RWPE2 (cell line): ENCODE data around the gene TTLL8.

Source experiments
- ATAC-seq: fragments of 200-7000 bp; cut with Tn5 transposase; 3 replicates; pipeline ENCODE4 v1.9.1; 2021; ENCODE audit warnings: low read depth
- DNase-seq: peaks from one replicate; pipeline ENCODE4 v3.0.0-alpha.2; 2020; ENCODE audit warnings: low spot score
- H3K27ac ChIP-seq: fragments of 450-650 bp; 2 replicates; pipeline ENCODE4 v1.5.1; 2017; ENCODE audit warnings: mild to moderate bottlenecking; ENCODE audit not compliant: poor library complexity, severe bottlenecking
- H3K27me3 ChIP-seq: fragments of 250-450 bp; sonication (Bioruptor Pico); 2 replicates; pipeline ENCODE4 v1.5.1; 2021; ENCODE audit warnings: mild to moderate bottlenecking, moderate library complexity; ENCODE audit not compliant: insufficient read depth, poor library complexity, severe bottlenecking
- H3K36me3 ChIP-seq: fragments of 250-450 bp; sonication (Bioruptor Pico); 2 replicates; pipeline ENCODE4 v1.5.1; 2020; ENCODE audit warnings: low read depth, mild to moderate bottlenecking, moderate library complexity
- H3K4me1 ChIP-seq: fragments of 250-450 bp; sonication (Bioruptor Pico); 2 replicates; pipeline ENCODE4 v1.5.1; 2021; ENCODE audit warnings: mild to moderate bottlenecking, moderate library complexity; ENCODE audit not compliant: insufficient read depth, poor library complexity, severe bottlenecking
- H3K4me3 ChIP-seq: fragments of 250-450 bp; sonication (Bioruptor Pico); 2 replicates; pipeline ENCODE4 v1.5.1; 2021; ENCODE audit warnings: mild to moderate bottlenecking, moderate library complexity; ENCODE audit not compliant: severe bottlenecking
- H3K9me3 ChIP-seq: fragments of 250-450 bp; sonication (Bioruptor Pico); 2 replicates; pipeline ENCODE4 v1.5.1; 2021; ENCODE audit warnings: mild to moderate bottlenecking, moderate library complexity; ENCODE audit not compliant: severe bottlenecking
- TF ChIP-seq, protein P1 (sequence below): fragments of 450-650 bp; IDR thresholded peaks from one replicate; pipeline ENCODE4 v1.5.1; 2017; ENCODE audit warnings: mild to moderate bottlenecking, moderate library complexity; ENCODE audit not compliant: poor library complexity, severe bottlenecking

TTLL8 gene

DNA sequence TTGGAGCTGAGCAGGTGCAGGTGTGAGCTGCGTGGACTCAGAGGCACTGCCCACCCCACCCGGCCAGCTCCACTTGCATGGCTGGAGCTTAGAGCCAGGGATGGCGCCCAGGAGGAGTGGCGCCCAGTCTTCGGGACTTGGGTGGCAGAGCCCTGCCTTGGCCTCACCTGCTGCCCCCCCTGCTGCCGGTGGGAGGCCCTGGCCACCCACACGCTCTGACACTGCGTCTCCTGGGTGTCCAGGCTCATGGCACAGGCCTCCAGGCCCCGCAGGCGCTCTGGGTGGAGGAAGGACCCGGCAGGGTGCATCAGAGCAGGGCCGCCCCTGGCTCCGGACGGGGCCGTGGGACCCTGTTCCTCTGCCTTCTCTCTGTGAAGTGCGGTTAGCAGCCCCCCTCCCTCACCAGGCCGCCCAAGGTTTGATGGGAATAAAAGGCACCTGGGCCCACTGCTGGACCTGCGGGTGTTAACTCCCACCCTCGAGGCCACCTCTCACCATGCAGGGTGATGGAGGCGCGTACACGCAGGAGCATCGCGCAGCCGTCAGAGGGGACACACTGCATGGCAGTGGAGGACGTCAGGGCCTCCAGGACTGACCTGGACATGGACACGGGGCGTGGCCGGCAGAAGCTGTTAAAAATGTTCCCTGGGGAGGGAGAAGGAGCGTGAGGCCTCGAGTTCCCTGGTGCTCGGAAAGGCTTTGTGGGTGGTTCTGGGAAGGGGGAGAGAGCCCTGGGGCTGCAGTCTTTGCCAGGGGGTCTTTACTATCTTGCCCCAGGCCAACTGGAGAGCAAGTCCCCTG lies 57.3 kb downstream of the TTLL8 start:
- Histone ChIP-seq H3K9me3 (no peaks in the 10 kb centered on the region), H3K27ac (no peak overlapping the region), H3K27me3 (no peaks in the 10 kb centered on the region), H3K4me1 (no peaks in the 10 kb centered on the region), H3K36me3 (no peaks in the 10 kb centered on the region), H3K4me3 (no peak overlapping the region)
- TF ChIP-seq, protein P1, sequence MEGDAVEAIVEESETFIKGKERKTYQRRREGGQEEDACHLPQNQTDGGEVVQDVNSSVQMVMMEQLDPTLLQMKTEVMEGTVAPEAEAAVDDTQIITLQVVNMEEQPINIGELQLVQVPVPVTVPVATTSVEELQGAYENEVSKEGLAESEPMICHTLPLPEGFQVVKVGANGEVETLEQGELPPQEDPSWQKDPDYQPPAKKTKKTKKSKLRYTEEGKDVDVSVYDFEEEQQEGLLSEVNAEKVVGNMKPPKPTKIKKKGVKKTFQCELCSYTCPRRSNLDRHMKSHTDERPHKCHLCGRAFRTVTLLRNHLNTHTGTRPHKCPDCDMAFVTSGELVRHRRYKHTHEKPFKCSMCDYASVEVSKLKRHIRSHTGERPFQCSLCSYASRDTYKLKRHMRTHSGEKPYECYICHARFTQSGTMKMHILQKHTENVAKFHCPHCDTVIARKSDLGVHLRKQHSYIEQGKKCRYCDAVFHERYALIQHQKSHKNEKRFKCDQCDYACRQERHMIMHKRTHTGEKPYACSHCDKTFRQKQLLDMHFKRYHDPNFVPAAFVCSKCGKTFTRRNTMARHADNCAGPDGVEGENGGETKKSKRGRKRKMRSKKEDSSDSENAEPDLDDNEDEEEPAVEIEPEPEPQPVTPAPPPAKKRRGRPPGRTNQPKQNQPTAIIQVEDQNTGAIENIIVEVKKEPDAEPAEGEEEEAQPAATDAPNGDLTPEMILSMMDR = no peak
- ATAC-seq (no peak), DNase-seq (peak; percentile 57)

DNA sequence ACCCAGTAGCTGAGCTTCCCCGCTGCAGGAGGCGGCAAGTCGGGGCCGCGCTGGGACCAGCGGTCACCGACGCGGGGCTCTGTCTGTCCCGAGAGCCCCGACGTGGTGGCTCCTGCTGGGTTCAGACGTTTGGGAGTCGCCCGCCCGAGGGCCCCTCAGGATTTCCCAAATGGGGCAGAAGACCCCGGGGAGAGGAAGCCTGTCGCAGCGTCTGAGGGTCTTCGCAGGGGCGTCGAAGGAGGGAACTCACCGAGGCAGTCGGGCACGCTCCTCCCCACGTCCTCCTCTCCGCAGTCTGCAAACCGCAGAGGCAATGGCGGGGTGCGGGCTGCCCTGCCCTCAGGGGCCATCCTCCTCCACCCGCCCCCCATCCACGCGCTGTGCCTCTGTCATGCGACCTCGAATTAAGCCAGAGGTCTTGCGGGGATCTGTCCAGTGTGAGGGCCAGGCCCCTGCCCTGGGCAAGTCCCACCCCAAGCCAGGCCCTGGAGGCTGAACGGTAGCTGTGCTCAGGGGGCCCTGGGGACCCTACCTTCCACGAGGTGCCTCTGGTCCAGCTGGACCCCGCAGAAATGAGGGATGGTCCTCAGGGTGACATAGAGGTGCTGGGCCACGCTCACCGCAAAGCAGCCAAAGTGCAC lies 58.0 kb downstream of the TTLL8 start:
- peak; percentile 54 for DNase-seq
- H3K27me3 ChIP-seq = no peaks in the 10 kb centered on the region
- H3K4me3 ChIP-seq = no peak overlapping the region
- no peaks in the 10 kb centered on the region for H3K4me1 ChIP-seq
- TF ChIP-seq, protein P1 = no peak
- no peaks in the 10 kb centered on the region for H3K9me3 ChIP-seq
- H3K36me3 ChIP-seq = no peaks in the 10 kb centered on the region
- no peak for ATAC-seq
- H3K27ac ChIP-seq = no peak overlapping the region

DNA sequence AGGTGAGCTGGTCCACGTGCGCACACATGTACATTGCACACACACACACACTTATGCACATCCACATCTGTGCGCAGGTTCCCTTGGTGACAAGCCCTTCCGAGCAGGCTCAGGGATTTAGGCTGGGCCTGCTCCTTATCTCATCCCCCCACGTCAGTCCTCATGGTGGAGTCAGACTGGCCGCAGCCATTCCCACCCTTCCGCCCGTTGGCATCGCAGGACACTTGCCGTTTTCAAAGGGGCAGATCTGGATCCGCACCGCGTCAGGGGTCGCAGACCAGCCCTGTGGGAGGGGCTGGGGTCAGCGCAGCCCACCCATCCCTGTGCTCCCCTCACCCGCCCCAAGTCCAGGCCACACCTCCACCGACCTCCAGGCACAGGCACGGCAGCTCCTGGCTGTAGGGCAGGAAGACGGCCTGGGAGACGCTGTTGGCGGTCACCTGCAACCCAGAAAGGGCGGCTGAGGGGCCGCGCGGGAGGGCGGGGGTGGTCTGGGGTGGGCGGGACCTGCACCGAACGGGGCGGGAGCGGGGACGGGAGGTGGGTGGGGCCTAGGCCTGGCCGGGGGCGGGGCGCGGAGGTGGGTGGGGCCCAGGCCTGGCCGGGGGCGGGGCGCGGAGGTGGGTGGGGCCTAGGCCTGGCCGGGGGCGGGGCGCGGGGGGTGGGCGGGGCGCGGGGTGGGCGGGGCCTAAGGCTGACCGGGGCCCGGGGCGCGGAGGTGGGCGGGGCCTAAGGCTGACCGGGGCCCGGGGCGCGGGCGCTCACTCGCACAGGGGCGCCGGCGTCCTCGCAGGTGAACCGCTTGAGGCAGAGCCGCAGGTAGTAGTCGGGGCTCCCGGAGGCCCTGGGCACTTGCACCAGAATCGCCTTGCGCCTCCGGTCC lies 58.8 kb downstream of the TTLL8 start:
- no peaks in the 10 kb centered on the region for H3K27me3 ChIP-seq
- no peak overlapping the region for H3K27ac ChIP-seq
- TF ChIP-seq, protein P1 = no peak
- DNase-seq = no peak
- H3K4me1 ChIP-seq = no peaks in the 10 kb centered on the region
- ATAC-seq = no peak
- H3K36me3 ChIP-seq = no peaks in the 10 kb centered on the region
- H3K4me3 ChIP-seq = no peak overlapping the region
- no peaks in the 10 kb centered on the region for H3K9me3 ChIP-seq

DNA sequence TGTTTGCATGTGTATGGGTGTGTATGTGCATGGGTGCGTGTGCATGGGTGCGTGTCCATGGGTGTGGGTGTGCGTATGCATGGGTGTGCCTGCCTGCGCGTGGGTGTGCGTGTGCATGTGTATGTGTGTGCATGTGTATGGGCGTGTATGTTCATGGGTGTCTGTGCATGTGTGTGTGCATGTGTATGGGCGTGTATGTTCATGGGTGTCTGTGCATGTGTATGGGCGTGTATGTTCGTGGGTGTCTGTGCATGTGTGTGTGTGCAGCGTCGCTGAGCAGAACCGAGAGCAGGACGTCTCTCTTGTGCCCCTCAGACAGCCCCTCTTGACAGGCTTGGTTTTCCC lies 59.4 kb downstream of the TTLL8 start:
- no peaks in the 10 kb centered on the region for H3K4me1 ChIP-seq
- no peaks in the 10 kb centered on the region for H3K27me3 ChIP-seq
- no peaks in the 10 kb centered on the region for H3K36me3 ChIP-seq
- H3K4me3 ChIP-seq = no peak overlapping the region
- H3K27ac ChIP-seq = no peak overlapping the region
- TF ChIP-seq, protein P1 = no peak
- no peaks in the 10 kb centered on the region for H3K9me3 ChIP-seq
- DNase-seq = no peak
- no peak for ATAC-seq
